Fibroblast of mammary gland (primary cell): ENCODE measurements around the gene SNCAIP.

Experiments
- DNase-seq: peaks from one replicate; pipeline ENCODE4 v3.0.0-alpha.2; 2010; ENCODE audit warnings: low read depth
- H3K4me3 ChIP-seq: 2 replicates; pipeline ENCODE4 v1.5.1; 2011; ENCODE audit warnings: low read depth, mild to moderate bottlenecking, low read length, moderate library complexity; ENCODE audit not compliant: control insufficient read depth
- TF ChIP-seq, protein P1 (sequence below): conservative IDR thresholded peaks from 2 replicates; pipeline ENCODE4 v1.5.1; 2011; ENCODE audit warnings: low read depth, low read length, inconsistent platforms; ENCODE audit not compliant: control insufficient read depth, insufficient read depth

SNCAIP gene

GRCh38 chr5:122492675-122493074 lies 180.6 kb downstream of the SNCAIP start:
- TF ChIP-seq, protein P1, sequence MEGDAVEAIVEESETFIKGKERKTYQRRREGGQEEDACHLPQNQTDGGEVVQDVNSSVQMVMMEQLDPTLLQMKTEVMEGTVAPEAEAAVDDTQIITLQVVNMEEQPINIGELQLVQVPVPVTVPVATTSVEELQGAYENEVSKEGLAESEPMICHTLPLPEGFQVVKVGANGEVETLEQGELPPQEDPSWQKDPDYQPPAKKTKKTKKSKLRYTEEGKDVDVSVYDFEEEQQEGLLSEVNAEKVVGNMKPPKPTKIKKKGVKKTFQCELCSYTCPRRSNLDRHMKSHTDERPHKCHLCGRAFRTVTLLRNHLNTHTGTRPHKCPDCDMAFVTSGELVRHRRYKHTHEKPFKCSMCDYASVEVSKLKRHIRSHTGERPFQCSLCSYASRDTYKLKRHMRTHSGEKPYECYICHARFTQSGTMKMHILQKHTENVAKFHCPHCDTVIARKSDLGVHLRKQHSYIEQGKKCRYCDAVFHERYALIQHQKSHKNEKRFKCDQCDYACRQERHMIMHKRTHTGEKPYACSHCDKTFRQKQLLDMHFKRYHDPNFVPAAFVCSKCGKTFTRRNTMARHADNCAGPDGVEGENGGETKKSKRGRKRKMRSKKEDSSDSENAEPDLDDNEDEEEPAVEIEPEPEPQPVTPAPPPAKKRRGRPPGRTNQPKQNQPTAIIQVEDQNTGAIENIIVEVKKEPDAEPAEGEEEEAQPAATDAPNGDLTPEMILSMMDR: peak; percentile 40
- no peak overlapping the region for H3K4me3 ChIP-seq
- peak; percentile 28 for DNase-seq

DNA sequence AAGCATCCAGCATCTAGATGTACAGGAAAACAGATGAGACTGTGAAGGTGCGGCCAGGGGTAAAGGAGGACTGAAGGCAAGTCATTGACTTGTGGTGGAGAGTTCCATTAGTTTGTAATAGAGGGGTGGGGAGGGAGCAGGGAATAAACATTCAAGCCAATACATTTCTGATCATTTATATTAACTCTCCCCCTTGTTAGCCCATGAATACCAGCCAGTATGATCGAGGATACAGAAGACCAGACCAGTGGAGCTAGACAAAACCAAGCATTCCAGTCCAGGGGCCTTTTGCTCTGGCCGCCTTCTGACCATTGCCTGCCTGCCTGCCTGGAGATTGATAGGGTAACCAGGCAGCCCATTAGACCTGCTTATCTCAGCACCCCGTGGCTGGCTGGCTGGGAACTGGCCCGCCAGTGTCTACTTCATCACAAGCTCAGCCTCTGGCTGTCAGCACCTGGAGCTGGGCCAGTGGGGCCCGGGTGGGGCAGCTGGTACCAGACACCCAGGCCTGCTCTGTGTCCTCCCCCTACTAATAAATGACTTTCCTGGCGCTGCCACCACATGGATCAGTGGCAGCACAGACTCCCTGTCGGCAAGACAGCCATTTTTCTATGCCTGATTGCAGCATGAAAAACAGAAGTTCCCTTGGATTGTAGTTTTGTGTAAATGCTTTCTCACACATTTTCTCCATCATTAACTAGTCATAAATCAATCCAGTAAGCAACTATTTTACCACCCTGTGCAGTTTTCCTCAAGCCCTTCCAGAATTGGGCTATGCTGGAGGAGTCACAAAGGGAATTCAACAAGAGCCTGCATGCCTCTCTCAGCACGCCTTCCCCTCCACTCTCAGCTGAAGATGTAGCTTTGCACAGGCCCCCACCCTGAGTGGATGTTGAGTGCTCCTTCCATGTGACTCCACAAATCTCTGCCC lies 181.3 kb downstream of the SNCAIP start:
- no peak for DNase-seq
- TF ChIP-seq, protein P1: no peak
- H3K4me3 ChIP-seq: no peak overlapping the region

DNA sequence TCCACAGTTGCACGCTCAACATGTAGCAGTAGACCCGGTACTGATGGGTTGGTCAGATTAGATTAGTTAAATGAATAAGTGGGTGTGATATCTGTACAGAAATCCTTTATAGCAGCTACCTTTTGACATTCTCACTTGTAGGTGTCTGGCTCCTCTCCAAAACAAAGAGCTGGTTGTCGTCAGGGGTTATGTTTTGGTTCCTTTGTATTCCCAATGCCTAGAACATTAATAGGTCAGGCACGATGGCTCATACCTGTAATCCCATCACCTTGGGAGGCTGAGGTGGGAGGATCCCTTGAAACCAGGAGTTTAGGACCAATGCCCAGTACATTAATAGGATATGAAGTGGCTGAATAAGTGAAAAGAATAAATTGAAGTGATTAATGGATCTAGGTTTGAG lies 182.1 kb downstream of the SNCAIP start:
- TF ChIP-seq, protein P1: no peak
- DNase-seq: no peak
- no peak overlapping the region for H3K4me3 ChIP-seq

DNA sequence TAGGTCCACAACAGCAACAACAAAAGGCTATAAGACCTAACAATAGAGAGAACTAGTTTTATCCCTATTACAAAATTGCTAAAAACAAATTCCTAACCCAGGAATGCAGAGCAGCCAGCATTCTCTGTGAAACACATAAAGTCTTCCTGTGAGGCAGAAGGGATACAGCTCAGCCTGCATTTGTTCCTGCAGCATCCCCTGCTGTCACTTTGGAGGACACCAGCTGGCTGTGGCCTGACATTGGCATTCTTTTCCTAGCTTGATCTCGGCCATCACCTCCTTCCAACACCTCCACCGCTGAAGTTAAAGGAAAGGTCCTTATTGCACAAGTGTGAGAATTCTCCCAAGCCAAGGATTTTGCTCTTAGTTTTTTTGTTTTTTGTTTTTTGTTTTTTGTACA lies 186.1 kb downstream of the SNCAIP start:
- no peak overlapping the region for H3K4me3 ChIP-seq
- no peak for DNase-seq
- TF ChIP-seq, protein P1: no peak

DNA sequence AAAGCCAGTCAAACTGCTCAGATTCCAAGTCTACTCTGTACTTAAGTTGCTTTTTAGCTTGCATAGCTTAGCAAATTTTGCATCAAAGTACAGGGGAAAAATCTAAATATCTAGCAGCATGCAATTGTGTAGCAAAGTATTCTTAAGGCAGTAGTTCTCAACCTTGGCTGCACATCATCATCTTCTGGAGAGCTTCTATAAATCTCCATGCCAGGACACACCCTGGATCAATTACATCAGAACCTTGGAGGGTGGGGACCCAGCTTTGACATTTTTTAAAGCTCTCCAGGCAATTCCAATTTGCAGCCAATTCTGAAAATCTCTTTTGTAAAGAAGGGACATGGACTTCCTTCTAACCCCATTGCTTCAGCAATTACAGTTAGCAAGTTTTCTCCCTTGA lies 187.5 kb downstream of the SNCAIP start:
- no peak for DNase-seq
- TF ChIP-seq, protein P1: no peak
- H3K4me3 ChIP-seq: no peak overlapping the region

DNA sequence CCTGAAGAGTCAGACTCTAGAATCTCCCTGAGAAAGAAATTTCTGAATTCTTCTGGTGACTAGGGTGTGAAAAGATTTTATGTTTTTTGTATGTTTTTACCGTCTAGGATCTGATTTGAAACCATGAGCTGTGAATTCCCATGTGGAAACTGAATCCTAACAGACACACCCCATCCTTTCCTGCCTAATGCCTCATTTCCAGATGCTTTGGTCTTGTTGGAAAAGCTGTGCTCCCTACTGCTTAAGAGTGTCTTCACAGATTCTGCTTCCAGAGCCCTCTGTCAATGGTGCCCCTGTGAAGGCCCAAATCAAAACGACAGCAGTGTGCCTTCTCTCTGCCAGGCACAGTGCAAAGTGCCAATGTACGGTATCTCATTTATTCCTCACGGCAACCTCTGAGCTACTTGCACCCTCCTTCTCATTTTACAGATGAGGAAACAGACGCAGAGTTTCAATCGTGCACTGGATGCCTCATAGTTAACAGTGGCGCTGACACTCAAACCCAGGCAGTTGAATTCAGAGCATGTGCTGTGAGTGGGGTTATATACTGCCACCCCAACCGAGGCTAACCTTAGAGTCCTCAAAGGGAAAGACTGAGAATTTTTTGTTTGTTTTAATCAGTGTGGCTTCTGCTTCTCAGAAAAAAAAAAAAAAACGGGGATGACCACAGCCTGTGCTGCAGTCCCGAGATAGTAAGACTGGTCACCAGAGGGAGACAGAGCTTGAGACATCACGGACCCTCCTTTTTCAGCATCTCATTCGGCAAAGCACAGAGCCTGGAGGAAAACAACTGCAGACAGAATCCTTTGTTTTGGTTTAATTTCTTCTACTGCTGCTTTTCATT lies 188.4 kb downstream of the SNCAIP start:
- TF ChIP-seq, protein P1: peak; percentile 79
- no peak overlapping the region for H3K4me3 ChIP-seq
- peak; percentile 72 for DNase-seq
